ENCODE data around the gene UPF1.
A peak's percentile ranks its signal among the peaks of the same experiment; 100 is the strongest.

- TF ChIP-seq POLR2A (IDR thresholded peaks at IDR 0.05): no peak
- TF ChIP-seq CTCF (IDR thresholded peaks at IDR 0.05): peak in 4 of 6 experiments; percentile 14 to 33 (median 24)
- TF ChIP-seq POLR2AphosphoS5 (IDR thresholded peaks at IDR 0.05): no peak
- TF ChIP-seq EP300 (IDR thresholded peaks at IDR 0.05): no peak
These were observed 83.9 kb downstream of the UPF1 start for GRCh38 chr19:18915639-18916038.

All from upper lobe of left lung (tissue), 4 donors.